ENCODE data around the gene ADNP. TPM values are rescaled to one million over a fixed set of nuclear protein-coding genes. Genes with fewer than 3 reads are reported as not detected.
"Not testable (repeated sequence)": the region's sequence is repeated elsewhere in the genome, so short reads cannot be mapped to it uniquely, and the experiment has no call there.

ADNP gene
- total RNA-seq (2014; rRNA removed; shearing (Covaris generic); ENCODE audit: low replicate concordance) = 11.6 and 13.8 TPM in 2 replicates

DNA sequence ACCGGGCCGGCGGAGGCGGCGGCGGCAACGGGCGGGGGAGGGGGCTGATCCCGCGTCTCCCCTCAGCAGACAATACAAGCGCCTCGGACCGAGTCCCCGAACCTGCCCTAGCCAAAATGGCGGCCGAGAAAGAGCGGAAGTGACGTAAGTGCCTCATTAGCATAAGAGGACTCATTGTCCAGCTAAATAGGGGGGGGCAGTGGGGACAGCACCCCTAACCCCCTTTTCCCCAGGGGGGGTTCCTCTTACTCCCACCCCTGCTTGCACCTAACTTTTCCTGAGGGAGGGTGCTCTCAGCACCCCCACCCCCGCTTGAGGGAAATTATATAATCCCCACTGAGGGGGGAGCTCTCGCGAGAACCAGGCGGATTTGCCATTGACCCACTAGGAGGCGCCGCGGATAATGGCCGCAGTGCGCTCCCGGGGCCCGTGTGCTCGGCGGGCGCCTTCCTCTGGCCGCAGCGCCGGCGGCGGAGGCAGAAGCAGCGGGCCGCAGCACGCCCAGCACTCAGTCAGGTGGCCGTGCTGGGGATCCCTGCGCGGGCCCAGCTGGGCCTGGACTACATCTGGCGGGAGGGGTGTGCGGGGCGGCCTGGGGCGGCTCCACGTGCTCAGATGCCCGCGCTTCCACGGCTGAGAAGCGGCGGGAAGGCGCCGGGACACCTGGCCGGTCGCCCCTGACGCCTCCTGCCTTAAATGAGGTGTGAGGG, at the start of gene ADNP:
Gene ADNP (minus strand): TSS at position 132 of the 710 bp plus-strand sequence. CDS start 27,441 bp downstream, outside the sequence.
- Histone ChIP-seq H3K4me3 (peak within 1 kb of the TSS; percentile 68), H3K36me3 (peaks cover 78% of the 10 kb centered on the region), H3K9me3 (no peaks in the 10 kb centered on the region), H3K27me3 (no peaks in the 10 kb centered on the region)
- DNase-seq = peak; percentile 87

- H3K4me3 ChIP-seq = no peak overlapping the region
- H3K36me3 ChIP-seq = no peaks in the 10 kb centered on the region
- DNase-seq = peak; percentile 82
- H3K9me3 ChIP-seq = no peaks in the 10 kb centered on the region
- no peaks in the 10 kb centered on the region for H3K27me3 ChIP-seq
Measured at GRCh38 chr20:50980071-50980681, 48.9 kb upstream of the ADNP start.

GRCh38 chr20:50978533-50978932, 47.3 kb upstream of the ADNP start:
- H3K36me3 ChIP-seq, H3K4me3 ChIP-seq, H3K9me3 ChIP-seq, H3K27me3 ChIP-seq, DNase-seq: not testable (repeated sequence)

- no peak overlapping the region for H3K4me3 ChIP-seq
- no peak for DNase-seq
- no peaks in the 10 kb centered on the region for H3K27me3 ChIP-seq
- no peaks in the 10 kb centered on the region for H3K36me3 ChIP-seq
- peaks cover 5% of the 10 kb centered on the region; the same call in 1 of the 2 replicates for H3K9me3 ChIP-seq
Measured at GRCh38 chr20:50977066-50978021, 46.1 kb upstream of the ADNP start.

DNA sequence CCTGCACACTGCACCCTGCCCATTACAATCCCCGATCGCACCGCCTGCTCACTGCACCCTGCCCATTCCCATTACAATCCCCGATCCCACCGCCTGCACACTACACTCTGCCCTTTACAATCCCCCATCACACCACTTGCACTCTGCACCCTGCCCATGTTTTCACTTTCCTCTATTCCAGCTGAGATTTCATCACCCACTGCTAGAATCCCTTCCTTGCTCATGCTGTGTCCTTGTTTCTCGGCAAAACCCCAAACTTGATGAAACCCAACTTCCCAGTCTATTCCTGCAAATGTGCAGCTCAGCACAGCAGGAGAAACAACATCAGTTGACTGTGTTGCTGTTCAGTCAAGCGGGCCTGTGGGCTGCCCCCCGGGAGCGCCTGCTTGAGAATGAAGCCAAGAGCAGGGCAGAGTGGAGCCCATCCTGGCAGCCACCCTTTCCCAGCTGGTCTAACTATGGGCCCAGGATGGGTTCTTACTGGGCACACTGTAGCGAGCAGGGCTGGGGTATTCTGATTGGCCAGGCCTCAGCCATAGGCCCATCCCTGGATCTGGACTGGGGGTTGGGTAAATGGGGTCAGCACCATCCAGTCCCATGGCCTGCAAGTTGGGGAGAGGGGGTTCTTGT, 44.6 kb upstream of the ADNP start:
- H3K4me3 ChIP-seq = no peak overlapping the region
- no peaks in the 10 kb centered on the region for H3K36me3 ChIP-seq
- no peak for DNase-seq
- no peaks in the 10 kb centered on the region for H3K27me3 ChIP-seq
- peaks cover 5% of the 10 kb centered on the region; the same call in 1 of the 2 replicates for H3K9me3 ChIP-seq

GRCh38 chr20:50969912-50970311, 38.7 kb upstream of the ADNP start:
- no peak for DNase-seq
- H3K9me3 ChIP-seq = peaks cover 5% of the 10 kb centered on the region; the same call in 1 of the 2 replicates
- H3K4me3 ChIP-seq = no peak overlapping the region
- no peaks in the 10 kb centered on the region for H3K36me3 ChIP-seq
- no peaks in the 10 kb centered on the region; the same call in 1 of the 2 replicates for H3K27me3 ChIP-seq

GRCh38 chr20:50969435-50969834, 38.2 kb upstream of the ADNP start:
- no peak for DNase-seq
- Histone ChIP-seq H3K27me3 (no peaks in the 10 kb centered on the region; the same call in 1 of the 2 replicates), H3K36me3 (no peaks in the 10 kb centered on the region), H3K4me3 (no peak overlapping the region), H3K9me3 (peaks cover 1% of the 10 kb centered on the region; the same call in 1 of the 2 replicates)

DNA sequence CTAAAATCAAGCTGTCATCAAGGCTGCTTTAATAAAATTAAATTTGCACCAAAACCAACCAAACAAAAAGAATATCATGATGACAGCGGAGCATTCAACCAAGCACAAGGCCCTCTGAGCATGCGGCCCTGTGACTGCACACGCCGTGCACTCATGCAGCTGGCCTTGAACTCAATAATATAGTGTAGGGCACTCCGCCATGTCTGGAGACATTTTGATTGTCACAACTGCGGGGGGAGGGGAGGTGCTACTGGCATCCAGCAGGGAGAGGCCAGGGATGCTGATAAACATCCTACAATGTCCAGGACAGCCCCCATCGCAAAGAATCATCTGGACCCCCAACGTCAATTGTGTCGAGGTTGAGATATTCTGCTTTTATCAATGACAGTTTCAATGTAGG, 37.1 kb upstream of the ADNP start:
- no peaks in the 10 kb centered on the region for H3K9me3 ChIP-seq
- DNase-seq = no peak
- no peaks in the 10 kb centered on the region; the same call in 1 of the 2 replicates for H3K27me3 ChIP-seq
- no peaks in the 10 kb centered on the region for H3K36me3 ChIP-seq
- H3K4me3 ChIP-seq = no peak overlapping the region

DNA sequence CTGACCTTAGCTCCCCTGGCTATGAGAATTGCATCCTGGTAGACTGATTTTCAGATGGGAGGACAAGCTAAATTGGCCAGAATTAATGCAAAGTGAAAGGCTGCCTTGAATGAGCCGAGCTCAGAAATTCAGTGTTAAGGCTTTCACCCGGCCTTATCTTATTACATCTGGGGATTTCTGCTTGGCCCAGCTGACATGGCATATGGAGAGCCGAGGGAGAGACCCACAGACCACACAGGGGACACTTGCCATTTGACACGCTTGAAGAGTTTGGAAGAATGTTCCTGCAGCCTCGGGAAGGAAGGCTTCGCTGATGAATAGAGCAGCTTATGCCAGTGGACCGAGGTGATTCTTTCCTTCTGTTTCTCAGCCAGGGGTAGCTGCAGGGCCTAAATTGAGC, 36.3 kb upstream of the ADNP start:
- DNase-seq = no peak
- Histone ChIP-seq H3K4me3 (no peak overlapping the region), H3K9me3 (no peaks in the 10 kb centered on the region), H3K36me3 (no peaks in the 10 kb centered on the region), H3K27me3 (no peaks in the 10 kb centered on the region; the same call in 1 of the 2 replicates)

DNA sequence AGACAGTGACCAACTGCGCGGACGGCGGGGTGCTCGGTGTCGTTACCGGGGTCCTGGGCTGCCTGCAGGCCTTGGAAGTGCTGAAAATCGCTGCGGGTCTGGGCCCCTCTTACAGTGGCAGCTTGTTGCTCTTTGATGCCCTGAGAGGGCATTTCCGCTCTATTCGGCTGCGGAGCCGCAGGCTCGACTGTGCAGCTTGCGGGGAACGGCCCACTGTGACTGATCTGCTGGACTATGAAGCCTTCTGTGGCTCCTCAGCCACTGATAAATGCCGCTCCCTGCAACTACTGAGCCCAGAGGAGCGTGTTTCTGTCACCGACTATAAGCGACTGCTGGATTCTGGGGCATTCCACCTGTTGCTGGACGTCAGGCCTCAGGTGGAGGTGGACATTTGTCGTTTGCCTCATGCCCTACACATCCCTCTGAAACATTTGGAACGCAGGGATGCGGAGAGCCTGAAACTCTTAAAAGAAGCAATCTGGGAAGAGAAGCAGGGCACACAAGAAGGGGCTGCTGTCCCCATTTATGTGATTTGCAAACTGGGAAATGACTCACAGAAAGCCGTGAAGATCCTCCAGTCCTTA, 28.4 kb upstream of the ADNP start:
- no peak for DNase-seq
- Histone ChIP-seq H3K4me3 (peak overlapping the region; percentile 85), H3K9me3 (no peaks in the 10 kb centered on the region), H3K27me3 (no peaks in the 10 kb centered on the region), H3K36me3 (peaks cover 34% of the 10 kb centered on the region)

- peak; percentile 85 for DNase-seq
- peaks cover 41% of the 10 kb centered on the region for H3K36me3 ChIP-seq
- peak within 1 kb of the TSS; percentile 85 for H3K4me3 ChIP-seq
- no peaks in the 10 kb centered on the region for H3K27me3 ChIP-seq
- no peaks in the 10 kb centered on the region for H3K9me3 ChIP-seq
Measured at GRCh38 chr20:50958615-50959542, 27.6 kb upstream of the ADNP start, which contains the start of gene MOCS3. MOCS3 (plus strand) TSS chr20:50958818; CDS start chr20:50958843, 25 bp downstream.

GRCh38 chr20:50957798-50958614, 26.8 kb upstream of the ADNP start, which contains the start of gene DPM1:
DPM1 (minus strand) TSS chr20:50958532; CDS start chr20:50958523, 9 bp downstream.
- peak within 1 kb of the TSS; percentile 85 for H3K4me3 ChIP-seq
- peaks cover 49% of the 10 kb centered on the region for H3K36me3 ChIP-seq
- H3K27me3 ChIP-seq = no peaks in the 10 kb centered on the region
- peak; percentile 88 for DNase-seq
- no peaks in the 10 kb centered on the region for H3K9me3 ChIP-seq

DNA sequence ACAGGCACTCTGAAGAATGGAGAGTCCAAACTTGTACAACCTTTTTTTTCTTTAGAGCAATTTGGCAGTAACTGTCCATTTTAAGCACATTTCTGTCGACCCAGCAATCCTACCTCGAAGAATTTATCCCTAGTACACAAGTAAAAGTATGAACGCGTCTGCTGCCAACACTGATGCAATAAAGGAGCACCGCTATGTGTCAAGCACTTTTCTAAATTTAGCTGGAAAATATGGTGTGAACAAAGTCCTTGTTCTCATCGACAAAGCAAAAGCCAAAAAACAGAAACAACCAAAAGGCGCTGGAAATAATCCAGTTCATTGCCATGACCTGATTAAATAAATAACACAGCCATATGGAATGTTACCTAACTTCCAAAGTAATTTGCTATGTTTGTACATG, 26.0 kb upstream of the ADNP start:
- Histone ChIP-seq H3K9me3 (no peaks in the 10 kb centered on the region), H3K27me3 (no peaks in the 10 kb centered on the region), H3K4me3 (peak overlapping the region; percentile 85), H3K36me3 (peaks cover 53% of the 10 kb centered on the region)
- DNase-seq = no peak

DNA sequence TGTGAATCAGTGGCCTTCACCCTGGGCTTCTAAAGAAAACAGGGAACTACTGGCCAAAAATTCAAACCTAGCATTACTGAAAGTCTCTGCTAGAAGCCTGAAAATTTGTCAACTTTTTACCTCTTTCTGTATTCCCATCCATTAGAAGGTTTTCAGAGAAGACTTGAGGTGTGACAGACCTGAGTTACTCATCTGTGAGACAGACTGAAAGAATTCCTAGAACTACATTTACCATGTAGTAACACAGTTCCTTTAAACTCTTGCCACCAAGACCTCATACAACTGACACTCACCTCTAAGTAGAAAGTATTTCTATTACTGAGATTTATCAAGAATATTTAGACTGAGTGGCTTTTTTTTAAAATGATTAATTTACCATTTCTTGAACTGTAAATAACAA, 22.6 kb upstream of the ADNP start:
- no peak overlapping the region for H3K4me3 ChIP-seq
- no peaks in the 10 kb centered on the region for H3K27me3 ChIP-seq
- H3K9me3 ChIP-seq = no peaks in the 10 kb centered on the region
- no peak for DNase-seq
- peaks cover 64% of the 10 kb centered on the region for H3K36me3 ChIP-seq

All from MG63 (cell line).